Liver (tissue), 9 donors: ENCODE results near the gene PAPPA. TPM values are rescaled to one million over a fixed set of nuclear protein-coding genes. Genes with fewer than 3 reads are reported as not detected.

Source experiments
- DNase-seq: peaks from one replicate; pipeline ENCODE4 v3.0.0-alpha.2; 2017; ENCODE audit warnings: low spot score
- H3K27ac ChIP-seq, 2 donors: one replicate each; pipeline ENCODE4 v1.7.0; 2013; ENCODE audit warnings: inconsistent platforms in 2 of 2, low read length in 2 of 2, control low read depth in 1 of 2, low read depth in 1 of 2, mild to moderate bottlenecking in 1 of 2
- H3K27me3 ChIP-seq, 4 donors: one replicate each; pipeline versions ENCODE4 v1.6.1 to v1.7.0; 2013; ENCODE audit warnings: low read length in 3 of 4, inconsistent platforms in 1 of 4, mild to moderate bottlenecking in 1 of 4, moderate library complexity in 1 of 4; ENCODE audit not compliant: control insufficient read depth in 4 of 4, insufficient read depth in 4 of 4
- H3K36me3 ChIP-seq, 4 donors: one replicate each; pipeline versions ENCODE4 v1.6.1 to v1.7.0; 2013; ENCODE audit warnings: low read length in 3 of 4, mild to moderate bottlenecking in 3 of 4, low read depth in 1 of 4, moderate library complexity in 1 of 4; ENCODE audit not compliant: control insufficient read depth in 4 of 4, insufficient read depth in 3 of 4
- H3K4me1 ChIP-seq, 4 donors: one replicate each; pipeline versions ENCODE4 v1.6.1 to v1.7.0; 2013; ENCODE audit warnings: low read length in 3 of 4, mild to moderate bottlenecking in 3 of 4, moderate library complexity in 1 of 4; ENCODE audit not compliant: control insufficient read depth in 4 of 4, insufficient read depth in 4 of 4
- H3K4me3 ChIP-seq, 3 donors: one replicate each; pipeline versions ENCODE4 v1.6.1 to v1.7.0; 2013; ENCODE audit warnings: low read length in 3 of 3, control low read depth in 1 of 3, low read depth in 1 of 3, mild to moderate bottlenecking in 1 of 3
- H3K9ac ChIP-seq, 2 donors: one replicate each; pipeline ENCODE4 v1.7.0; 2013; ENCODE audit warnings: low read length in 2 of 2, mild to moderate bottlenecking in 2 of 2, moderate library complexity in 2 of 2, control low read depth in 1 of 2, low read depth in 1 of 2
- H3K9me3 ChIP-seq, 4 donors: one replicate each; pipeline versions ENCODE4 v1.6.1 to v1.7.0; 2013; ENCODE audit warnings: low read length in 3 of 4; ENCODE audit not compliant: control insufficient read depth in 4 of 4
- ATF3 ChIP-seq: IDR thresholded peaks from 2 replicates; pipeline ENCODE4 v1.6.1; 2016; ENCODE audit warnings: antibody characterized with exemption
- CTCF ChIP-seq: fragments of 150-350 bp; IDR thresholded peaks from 2 replicates; pipeline ENCODE4 v1.5.1; 2017; ENCODE audit warnings: improper control_type of control experiment, low read depth, low read length; ENCODE audit not compliant: missing input control
- EGR1 ChIP-seq, 2 donors: IDR thresholded peaks; 2 replicates each; pipeline ENCODE4 v1.6.1; 2016 to 2018; ENCODE audit warnings: antibody characterized with exemption in 2 of 2, low read depth in 2 of 2
- FOXA2 ChIP-seq: IDR thresholded peaks from 2 replicates; pipeline ENCODE4 v1.6.1; 2016; ENCODE audit warnings: antibody characterized with exemption
- HNF4A ChIP-seq, 2 donors: conservative IDR thresholded peaks; 2 replicates each; pipeline ENCODE4 v1.6.1; 2016; ENCODE audit warnings: antibody characterized with exemption in 2 of 2, mild to moderate bottlenecking in 2 of 2
- HNF4G ChIP-seq: IDR thresholded peaks from 2 replicates; pipeline ENCODE4 v1.6.1; 2016; ENCODE audit warnings: antibody characterized with exemption
- JUND ChIP-seq, 2 donors: IDR thresholded peaks; 2 replicates each; pipeline ENCODE4 v1.6.1; 2016; ENCODE audit warnings: antibody characterized with exemption in 2 of 2
- MAX ChIP-seq: IDR thresholded peaks from 2 replicates; pipeline ENCODE4 v1.6.1; 2016; ENCODE audit warnings: antibody characterized with exemption
- REST ChIP-seq: IDR thresholded peaks from 2 replicates; pipeline ENCODE4 v1.6.1; 2016; ENCODE audit warnings: antibody characterized with exemption, mild to moderate bottlenecking
- SP1 ChIP-seq: IDR thresholded peaks from 2 replicates; pipeline ENCODE4 v1.6.1; 2018; ENCODE audit warnings: antibody characterized with exemption, mild to moderate bottlenecking
- TAF1 ChIP-seq: conservative IDR thresholded peaks from 2 replicates; pipeline ENCODE4 v1.6.1; 2016; ENCODE audit warnings: antibody characterized with exemption, mild to moderate bottlenecking
- YY1 ChIP-seq: IDR thresholded peaks from 2 replicates; pipeline ENCODE4 v1.6.1; 2016; ENCODE audit warnings: antibody characterized with exemption, mild to moderate bottlenecking
- ZBTB33 ChIP-seq: IDR thresholded peaks from 2 replicates; pipeline ENCODE4 v1.6.1; 2016; ENCODE audit warnings: antibody characterized with exemption
- WGBS: extraction: QIAGEN DNeasy Blood & Tissue Kit; methylation state at CpG from one replicate; pipeline ENCODE4 v1.1.7; 2013; 5-methylcytosine and 5-hydroxymethylcytosine counted together
- polyA plus RNA-seq, 2 donors: library from polyadenylated mRNA; stranded (reverse) in 1 of 2; unstranded in 1 of 2; fragments of 200-250 nt in 1 of 2; fragments of >200 nt in 1 of 2; fragmentation: Nextera tagmentation in 1 of 2; extraction: Ambion mirVana in 1 of 2; gene quantifications; one replicate each; pipeline versions ENCODE4 v1.2.1 to v1.2.3, GENCODE V29; 2013 to 2015
- total RNA-seq, 2 donors: library from RNA; depleted of rRNA; stranded (reverse); fragments of >200 nt; gene quantifications; one replicate each; pipeline ENCODE4 v1.2.3, GENCODE V29; 2014
- donor health status: healthy.
- donor health status: healthy.
- donor health status: healthy.
- donor health status: healthy.
- donor health status: healthy.

The PAPPA gene
- total and polyA plus RNA-seq, 4 donors, result 0.03 to 0.33 (median 0.20) TPM

- no peak overlapping the region for H3K9ac ChIP-seq
- 76% methylated on average over 3 of the region's 3 CpGs for WGBS
- H3K27me3 ChIP-seq, result peaks cover 0 to 4% (median 0%) of the 10 kb centered on the region in 4 donors
- no peak for TF ChIP-seq SP1
- no peak for TF ChIP-seq TAF1
- no peaks in the 10 kb centered on the region for H3K4me1 ChIP-seq
- no peak overlapping the region for H3K27ac ChIP-seq
- DNase-seq, result no peak
- H3K4me3 ChIP-seq, result no peak overlapping the region
- no peaks in the 10 kb centered on the region for H3K9me3 ChIP-seq
- no peaks in the 10 kb centered on the region for H3K36me3 ChIP-seq
Measured at GRCh38 chr9:116223926-116224325, 70.3 kb downstream of the PAPPA start.

- Histone ChIP-seq H3K4me1 (no peaks in the 10 kb centered on the region), H3K9ac (no peak overlapping the region), H3K9me3 (no peaks in the 10 kb centered on the region), H3K4me3 (no peak overlapping the region), H3K27ac (no peak overlapping the region), H3K27me3 (peaks cover 0 to 8% (median 0%) of the 10 kb centered on the region in 4 donors), H3K36me3 (no peaks in the 10 kb centered on the region)
- no peak for DNase-seq
- TF ChIP-seq HNF4A (conservative IDR thresholded peaks at IDR 0.05) (no peak), REST (no peak), EGR1 (IDR thresholded peaks at IDR 0.05; ENCODE audit: low read depth in 2 of 2) (no peak), MAX (no peak), TAF1 (no peak)
- WGBS, result 31% methylated on average over 1 of the region's 1 CpG
Measured at GRCh38 chr9:116230051-116230632, 76.6 kb downstream of the PAPPA start.

- no peak overlapping the region for H3K9ac ChIP-seq
- H3K27ac ChIP-seq, result no peak overlapping the region
- no peak overlapping the region for H3K4me3 ChIP-seq
- no peaks in the 10 kb centered on the region for H3K4me1 ChIP-seq
- H3K9me3 ChIP-seq, result no peaks in the 10 kb centered on the region
- WGBS, result 80% methylated on average over 5 of the region's 5 CpGs
- DNase-seq, result no peak
- H3K27me3 ChIP-seq, result peaks cover 0 to 4% (median 0%) of the 10 kb centered on the region in 4 donors
- no peaks in the 10 kb centered on the region for H3K36me3 ChIP-seq
- TF ChIP-seq ZBTB33 (no peak), SP1 (no peak), CTCF (no peak), JUND (IDR thresholded peaks at IDR 0.05) (no peak), TAF1 (no peak), YY1 (no peak), REST (no peak), MAX (no peak), FOXA2 (no peak), HNF4G (no peak), EGR1 (IDR thresholded peaks at IDR 0.05; ENCODE audit: low read depth in 2 of 2) (no peak), ATF3 (no peak), HNF4A (conservative IDR thresholded peaks at IDR 0.05) (no peak)
Measured at GRCh38 chr9:116232424-116233159, 79.0 kb downstream of the PAPPA start.
